ENCODE results near the gene PALD1.

- no peak for TF ChIP-seq POLR2A (IDR thresholded peaks at IDR 0.05; ENCODE audit: low read length)
- no peak for TF ChIP-seq GATA1 (IDR thresholded peaks at IDR 0.05; ENCODE audit: low read depth, low read length)
Observed at GRCh38 chr10:70587045-70587658, 108.6 kb downstream of the PALD1 start.

Measured in erythroblast (primary cell).